ENCODE data around the gene TRPM5.

The TRPM5 gene

DNA sequence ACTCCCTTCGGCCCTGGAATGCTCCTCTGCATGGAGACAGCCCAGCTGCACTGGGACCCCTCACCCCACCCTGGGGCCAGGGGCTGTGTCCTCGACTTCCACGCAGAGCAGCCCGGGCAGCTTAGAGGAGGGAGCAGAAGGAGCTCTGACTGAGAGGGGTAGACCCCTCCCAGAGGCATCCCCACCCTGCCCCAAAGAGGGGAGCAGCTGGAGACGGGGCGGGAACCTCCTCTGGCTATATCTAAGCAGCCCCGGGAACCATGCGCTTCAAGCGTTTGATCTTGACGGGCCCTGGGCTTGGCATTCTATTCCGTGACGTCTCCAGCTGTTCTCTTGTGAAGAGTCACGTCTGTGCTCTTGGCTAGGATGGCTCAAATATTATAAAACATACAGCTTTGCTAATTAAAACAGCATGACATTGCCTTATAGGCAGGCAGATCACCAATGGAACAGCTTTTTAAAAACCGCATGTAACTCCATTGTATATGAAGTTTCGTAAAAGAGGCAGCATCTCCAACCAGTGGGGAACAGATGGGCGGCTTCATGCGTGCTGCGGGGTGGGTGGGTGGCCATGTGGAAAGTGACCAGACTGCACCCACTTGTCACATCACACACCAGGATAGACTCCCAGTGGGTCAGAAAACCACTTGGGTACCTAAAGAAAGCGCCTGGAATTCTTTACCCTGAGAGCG lies 8.2 kb upstream of the TRPM5 start:
- DNase-seq = no peak

DNA sequence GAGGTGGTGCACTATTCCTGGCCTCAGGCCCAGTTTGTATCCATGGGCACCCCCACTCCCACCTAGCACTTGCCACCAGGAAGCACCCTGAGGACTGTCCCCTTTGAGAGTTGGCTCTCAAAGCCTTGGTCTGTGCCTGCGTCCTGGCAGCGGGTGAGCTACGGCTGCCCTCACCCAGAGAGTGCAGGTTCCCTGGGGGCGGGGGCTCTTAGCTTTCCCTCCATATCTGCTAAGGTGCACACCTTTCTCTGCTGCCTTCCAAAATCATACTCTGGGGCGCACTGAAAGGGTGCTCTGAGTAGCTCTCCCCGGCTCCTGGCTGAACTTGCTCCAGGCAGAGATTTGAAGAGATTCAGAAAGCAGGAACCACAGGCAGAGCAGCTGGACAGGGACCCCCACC lies 7.6 kb upstream of the TRPM5 start:
- no peak for DNase-seq

DNA sequence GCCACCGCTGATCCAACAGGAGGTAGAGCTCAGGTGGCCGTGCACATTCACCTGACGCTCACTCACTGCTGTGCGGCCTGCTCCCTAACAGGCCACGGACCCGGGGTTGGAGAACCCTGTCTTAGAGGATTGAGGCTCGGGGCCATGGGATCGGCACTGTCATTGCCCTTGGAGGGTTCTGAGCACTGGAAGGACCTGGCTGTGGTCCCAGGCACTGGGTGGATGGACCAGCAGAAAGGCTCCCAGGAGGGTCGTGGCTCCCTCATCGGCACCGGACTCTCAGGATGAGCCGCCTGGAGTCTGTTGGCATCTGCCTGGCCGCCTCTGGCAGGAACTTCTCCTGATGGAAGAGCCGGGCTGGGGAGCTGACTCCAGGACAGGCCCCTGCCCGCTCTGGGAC lies 7.0 kb upstream of the TRPM5 start:
- no peak for DNase-seq

DNA sequence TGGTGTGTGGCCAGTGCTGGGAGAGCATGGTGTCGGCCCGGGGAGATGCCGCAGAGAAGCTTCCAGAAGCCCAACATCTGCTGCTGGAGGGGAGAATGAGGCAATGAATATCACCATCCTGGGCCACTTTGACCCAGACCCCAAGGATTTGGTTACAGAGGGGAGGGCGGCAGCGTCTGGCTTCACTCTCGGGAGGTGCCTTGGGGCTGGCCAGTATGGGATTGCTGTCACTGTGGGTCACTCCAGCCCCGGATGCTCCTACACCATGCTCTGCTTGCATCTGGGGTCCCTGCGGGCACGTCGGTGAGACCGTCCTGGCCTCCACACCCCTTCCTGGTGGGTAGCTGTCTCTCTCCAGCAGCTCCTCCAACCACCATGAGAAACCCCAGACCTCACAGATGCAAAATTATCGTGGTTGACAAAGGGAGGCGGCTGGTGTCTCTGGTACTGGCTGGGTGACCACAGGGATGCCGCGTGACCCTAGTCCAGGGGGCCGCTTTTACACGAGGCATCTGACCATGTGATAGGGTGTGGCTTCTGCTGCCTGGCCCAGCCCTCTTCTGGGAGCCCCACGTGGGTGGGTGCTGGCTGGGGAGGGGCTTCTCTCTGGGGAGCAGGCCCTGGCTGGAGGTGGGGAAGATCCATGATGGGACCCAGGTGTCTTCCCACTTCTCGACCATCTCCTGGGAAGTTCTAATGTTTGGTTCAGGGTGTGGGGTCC lies 6.2 kb upstream of the TRPM5 start:
- DNase-seq = no peak

DNA sequence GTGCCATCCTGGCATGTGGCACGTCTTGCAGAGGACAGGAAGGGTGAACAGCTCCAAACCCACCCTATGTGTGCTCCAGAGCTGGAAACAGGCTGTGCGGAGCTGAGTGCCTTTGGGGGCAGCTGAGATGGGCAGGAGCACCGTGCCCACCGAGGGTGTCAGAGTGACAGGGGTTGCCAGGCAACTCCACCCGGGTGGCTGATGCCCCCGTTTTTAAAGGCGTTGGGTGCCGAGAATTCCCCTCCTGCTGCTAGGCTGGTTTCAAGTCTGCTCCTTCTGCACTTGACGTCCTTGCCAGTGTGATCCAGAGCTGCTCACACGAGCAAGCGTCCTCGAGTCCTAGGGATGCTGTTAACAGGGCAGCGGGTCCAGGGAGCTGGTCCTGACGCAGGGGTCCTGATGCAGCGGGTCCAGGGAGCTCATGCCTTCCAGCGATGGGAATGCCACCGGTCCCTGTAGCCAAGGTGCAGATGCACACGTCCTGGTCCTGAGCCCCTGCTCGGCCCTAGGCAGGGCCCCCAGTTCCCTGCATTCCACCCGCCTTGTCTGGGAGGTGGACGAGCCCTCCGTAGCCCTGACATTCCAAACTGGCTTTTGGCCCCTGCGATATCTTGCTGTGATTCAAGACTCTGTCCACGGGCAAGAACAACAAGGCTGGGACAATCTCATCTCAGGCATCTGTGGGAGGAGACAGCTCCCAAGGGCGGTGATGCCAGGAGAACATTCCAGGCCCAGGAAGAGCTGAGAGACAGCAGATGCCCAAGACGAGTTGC lies 5.4 kb upstream of the TRPM5 start:
- no peak for DNase-seq

DNA sequence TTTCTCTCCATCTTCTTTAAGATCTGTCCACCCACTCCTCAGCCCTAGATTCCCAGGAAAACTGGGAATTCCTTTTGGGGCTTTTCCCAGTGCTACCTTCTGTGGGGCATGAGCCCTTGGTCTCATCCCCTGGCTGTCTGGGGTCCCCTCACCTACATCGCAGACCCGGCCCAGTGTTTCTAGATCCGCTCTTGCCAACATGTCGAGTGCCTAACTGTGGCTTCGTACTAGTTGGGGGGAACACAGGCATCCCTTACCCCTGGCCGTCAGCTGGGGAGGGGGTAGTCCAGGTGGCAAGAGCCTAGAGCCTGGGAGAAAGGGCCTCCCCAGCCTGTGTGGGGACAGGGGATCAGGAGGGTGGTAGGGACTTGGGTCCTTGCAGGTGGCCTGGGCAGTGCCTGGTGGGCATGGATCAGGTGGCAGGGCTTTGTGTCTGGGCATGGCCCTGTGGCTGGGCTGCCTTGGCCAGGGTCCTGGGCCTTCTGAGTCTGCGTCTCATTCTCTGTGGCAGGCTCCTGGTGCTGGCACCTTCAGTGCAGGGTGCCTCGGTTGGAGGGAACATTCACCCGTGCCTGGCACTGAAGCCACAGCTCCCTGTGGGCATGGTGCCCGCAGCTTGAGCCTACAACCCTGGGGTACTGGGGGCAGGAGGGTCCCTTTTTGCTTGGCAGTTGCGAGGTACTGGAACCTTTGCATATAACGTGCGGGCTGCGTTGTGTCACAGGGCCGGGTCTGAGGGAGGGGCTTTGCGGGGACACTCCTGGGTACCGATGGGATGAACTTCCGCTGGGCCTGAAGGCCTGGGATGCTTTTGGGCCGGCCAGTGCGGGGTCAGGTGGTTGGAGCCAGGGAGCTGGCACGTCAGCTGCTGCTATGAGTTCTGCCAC lies 4.6 kb upstream of the TRPM5 start:
- DNase-seq = no peak

DNA sequence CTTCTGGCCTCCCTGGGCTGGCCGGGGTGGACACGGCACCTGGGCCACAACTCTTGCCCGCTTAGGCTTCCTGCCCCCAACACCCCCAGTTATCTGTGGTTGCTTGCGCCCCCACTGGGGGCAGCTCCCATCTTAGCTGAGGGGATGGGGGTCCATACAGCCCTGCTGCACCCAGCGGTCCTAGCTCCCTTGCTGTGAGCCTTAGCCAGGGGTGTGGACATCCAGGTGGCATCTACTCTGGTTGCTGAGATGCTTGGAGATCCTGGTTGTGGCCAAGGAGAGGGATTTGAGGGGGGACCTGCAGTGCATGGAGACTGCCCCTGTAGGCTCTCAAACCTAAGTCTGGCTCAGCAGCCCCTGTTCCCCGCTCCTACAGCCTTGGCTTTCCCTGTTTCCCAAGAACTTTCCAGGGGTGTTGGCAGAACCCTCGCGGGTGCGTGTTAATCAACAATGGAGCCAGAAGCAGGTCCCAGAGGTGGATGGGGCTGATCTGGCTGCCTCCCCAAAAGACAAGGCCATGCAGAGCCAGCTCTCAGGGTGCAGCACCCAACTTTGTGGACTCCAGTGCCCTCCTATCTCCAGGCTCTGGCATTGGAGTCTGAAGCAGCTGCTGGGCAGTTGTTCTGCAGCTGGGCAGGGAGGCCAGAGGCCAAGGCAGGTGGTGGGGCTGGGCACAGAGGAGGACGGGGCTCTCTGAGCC lies 3.8 kb upstream of the TRPM5 start:
- no peak for DNase-seq

DNA sequence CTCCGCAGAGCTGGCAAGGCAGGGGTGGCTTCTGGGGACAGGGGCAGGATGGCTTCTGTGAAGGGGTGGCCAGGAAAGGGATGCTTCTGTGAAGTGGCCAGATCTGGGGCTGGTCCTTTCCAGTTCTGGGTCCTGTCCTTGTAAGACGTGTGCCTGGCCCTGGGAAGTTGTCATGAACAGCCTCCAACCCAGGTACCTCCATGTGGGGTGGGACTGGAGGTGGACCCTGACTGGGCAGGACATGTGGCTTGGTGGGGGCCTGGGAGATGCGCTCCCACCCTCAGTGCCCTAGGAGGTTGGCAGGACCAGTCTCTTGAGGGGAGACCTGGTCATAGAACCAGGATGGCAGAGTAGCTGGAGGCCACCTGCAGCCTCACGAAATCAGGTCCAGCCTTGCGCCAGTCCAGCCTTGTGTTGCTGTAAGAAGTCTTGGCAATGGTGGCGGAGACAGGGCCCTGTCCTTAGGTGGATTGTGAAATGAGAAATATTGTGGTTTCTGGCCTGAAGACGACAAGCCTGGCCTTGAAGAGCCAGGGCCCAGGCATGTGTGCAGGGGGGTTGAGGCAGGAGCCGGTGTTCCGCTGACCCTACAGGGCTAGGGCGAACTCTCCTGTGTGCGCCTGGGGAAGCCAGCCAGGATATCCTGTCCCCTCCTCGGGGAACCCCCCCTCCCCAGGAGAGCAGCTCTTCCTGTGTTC lies 3.1 kb upstream of the TRPM5 start:
- no peak for DNase-seq

DNA sequence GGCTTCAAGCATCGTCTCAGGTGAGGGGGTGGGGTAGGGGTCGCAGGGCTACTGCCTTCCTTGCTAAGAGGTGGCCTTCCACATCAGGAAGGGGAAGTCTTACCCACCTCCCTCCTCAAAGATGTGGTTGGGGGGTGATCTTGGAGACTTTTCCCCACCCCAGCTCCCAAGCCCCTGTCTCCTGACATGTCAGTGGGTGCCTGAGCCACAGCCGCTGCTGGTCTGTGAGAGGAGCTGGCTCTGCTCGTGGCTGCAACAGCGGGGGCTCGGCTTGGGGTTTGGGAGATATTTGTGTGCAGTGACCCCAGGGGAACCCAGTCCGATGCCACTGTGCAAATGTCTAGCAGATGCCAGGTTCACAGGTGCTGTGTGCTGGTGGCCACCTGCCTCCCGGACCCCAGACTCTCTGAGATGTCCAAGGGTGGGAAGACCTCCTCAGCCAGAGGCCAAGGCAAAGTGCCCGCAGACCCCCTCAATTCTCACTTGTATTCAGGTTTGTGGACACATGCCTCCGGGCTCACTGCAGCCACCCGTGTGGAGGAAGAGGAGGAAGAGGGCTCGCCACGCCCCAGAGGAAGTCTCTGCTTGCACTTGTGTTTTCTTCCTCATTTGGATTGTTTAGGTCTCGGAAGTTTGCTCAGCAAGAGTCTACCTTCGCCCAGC lies 2.4 kb upstream of the TRPM5 start:
- no peak for DNase-seq

DNA sequence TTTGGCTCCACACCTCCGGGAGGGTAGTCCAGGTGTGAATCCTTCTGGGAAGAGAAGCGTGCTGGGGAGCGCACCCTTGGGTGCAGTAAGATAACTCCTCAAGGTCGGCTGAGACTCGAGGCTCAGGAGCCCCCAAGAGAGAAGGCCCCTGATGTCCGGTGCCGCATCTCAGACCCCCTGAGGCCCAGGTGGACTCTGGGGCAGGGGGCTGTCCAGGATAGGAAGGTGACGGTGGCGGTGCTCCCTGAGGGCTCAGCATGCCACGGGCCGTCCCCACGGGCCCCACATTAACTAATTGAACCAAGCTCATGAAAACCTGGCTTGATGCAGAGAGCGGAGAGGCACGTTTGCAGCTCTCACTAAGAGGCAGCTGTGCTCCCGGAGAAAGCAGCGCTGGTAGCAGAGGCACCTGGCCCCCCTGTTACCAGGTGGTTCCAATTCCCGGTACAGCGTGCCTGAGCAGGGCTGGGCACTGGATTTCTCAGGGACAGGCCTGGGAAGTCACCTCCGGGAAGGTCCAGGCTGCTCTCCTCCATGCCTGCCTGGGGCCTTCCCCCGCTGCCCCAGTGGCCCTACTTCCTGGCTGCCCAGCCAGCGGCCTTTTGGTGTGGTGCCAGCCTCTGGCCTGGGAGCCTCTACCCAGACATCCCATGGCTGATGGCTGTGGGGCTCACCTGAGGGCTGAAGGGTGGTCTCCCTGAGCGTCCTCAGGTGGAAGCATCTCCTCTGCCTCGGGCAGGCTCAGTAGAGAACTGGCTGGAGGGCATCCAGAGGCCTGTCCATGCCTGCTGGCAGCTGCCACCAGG lies 1.6 kb upstream of the TRPM5 start:
- no peak for DNase-seq

DNA sequence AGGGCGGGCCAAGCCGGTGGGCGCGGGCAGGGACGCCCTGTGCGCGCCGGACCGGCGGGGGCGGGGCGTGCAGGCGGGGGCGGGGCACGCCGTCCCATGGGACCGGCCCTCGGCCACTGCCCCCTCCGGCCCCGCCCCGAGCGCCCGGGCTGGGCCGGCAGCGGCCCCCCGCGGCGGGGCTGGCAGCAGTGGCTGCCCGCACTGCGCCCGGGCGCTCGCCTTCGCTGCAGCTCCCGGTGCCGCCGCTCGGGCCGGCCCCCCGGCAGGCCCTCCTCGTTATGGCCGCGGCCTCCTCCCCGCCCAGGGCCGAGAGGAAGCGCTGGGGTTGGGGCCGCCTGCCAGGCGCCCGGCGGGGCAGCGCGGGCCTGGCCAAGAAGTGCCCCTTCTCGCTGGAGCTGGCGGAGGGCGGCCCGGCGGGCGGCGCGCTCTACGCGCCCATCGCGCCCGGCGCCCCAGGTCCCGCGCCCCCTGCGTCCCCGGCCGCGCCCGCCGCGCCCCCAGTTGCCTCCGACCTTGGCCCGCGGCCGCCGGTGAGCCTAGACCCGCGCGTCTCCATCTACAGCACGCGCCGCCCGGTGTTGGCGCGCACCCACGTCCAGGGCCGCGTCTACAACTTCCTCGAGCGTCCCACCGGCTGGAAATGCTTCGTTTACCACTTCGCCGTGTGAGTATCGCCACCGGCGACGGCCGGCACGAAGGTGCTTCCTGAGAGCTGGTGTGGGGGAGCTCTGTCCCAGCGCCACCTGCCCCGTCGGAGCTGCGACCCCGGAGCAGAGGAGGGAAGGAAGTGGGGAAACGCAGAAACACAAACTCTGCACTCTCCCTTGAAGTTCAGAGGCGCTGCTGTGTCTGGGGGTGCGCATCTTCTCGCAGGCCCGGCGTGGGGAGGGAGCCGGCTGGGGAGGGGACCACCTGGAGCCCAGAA lies 769 bp upstream of the TRPM5 start, which contains the start of gene KCNQ1:
TSS of gene KCNQ1 (plus strand) at position 188 of the 925 bp plus-strand sequence. CDS start at position 279, 91 bp downstream.
- DNase-seq = no peak

DNA sequence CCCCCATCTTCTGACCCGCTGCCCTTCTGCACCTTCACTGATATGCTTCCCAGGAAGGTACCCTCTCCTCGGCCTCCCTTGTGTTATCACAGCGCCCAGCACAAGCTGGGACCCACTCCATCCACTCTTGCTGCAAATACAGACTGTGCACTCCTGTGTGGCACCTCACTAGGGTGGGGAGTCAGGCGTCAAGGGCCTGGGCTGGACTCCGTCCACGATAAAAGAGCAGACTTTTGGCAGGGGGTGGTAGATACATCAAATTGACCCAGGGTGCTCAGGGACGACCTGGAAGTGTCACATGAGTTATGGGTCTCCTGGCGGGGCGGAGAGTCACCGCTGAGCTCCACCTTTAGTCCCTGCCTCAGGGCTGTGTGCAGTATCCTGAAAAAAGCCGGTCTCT lies 908 bp downstream of the TRPM5 start:
- DNase-seq = no peak

DNA sequence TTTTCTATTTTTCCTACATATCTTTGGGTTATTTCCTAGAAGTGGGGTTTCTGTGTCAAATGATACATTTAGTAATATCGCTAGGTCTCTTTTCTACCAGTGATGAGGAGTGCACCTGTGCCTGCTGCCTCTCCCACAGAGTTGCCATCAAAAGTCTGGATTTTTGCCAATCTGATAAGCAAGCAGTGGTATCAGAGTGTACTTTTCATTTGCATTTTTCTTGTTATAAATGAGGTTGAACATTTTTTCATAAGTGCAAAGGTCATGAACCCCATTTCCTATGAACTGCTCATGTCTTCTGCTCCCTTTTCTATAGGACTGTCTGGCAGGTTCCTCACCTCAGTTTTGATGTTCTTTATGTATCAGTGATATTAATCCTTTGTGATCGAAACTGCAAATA lies 1.7 kb downstream of the TRPM5 start:
- DNase-seq = no peak

DNA sequence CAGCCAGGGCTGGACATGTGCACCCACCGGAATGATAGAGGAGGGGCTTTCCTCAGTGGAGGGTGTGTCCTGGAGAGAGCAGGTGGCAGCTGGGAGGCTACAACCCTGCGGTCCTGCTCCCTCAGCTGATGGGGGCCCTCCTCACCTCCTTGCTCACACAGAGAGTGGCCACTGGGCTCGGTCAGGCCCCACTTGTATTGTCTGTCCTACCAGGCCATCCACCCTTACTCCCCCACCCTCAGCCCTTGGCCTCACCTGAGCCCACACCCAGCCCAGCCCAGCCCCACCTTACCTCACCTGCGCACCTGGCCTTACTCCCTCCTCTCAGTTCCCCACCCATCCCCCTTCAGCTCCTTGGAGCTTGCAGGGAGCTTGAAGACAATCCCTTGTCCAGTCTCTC lies 3.1 kb downstream of the TRPM5 start:
- no peak for DNase-seq

DNA sequence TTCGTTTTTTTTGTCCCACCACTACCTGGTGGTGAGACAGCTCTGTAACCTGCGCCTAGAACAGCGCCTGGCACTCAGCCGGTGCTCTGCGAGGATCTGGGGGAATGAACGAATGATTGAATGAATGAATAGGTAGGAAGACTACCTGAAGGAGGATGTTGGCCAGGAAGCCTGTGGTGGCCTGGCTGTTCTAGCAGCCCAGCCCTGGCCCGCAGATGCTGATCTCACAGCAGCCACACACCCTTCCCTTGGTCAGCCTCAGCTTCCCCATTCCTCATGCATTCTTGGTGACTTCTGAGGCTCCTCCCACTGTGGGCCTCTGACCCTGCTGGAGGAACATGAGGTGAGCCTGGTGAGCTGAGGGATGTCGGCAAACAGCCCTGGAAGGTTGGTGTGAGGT lies 3.7 kb downstream of the TRPM5 start:
- DNase-seq = no peak

DNA sequence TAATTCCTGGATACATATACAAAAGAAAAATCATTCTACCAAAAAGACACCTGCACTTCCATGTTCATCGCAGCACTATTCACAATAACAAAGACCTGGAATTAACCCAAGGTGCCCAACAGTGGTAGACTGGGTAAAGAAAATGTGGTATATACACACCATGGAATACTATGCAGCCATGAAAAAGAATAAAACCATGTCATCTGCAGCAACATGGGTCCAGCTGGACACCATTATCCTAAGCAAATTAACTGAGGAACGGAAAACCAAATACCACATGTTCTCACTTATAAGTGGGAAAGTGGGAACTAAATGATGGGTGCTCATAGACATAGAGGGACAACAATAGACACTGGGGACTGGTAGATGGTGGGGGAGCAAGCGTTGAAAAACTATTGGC lies 4.5 kb downstream of the TRPM5 start:
- no peak for DNase-seq

DNA sequence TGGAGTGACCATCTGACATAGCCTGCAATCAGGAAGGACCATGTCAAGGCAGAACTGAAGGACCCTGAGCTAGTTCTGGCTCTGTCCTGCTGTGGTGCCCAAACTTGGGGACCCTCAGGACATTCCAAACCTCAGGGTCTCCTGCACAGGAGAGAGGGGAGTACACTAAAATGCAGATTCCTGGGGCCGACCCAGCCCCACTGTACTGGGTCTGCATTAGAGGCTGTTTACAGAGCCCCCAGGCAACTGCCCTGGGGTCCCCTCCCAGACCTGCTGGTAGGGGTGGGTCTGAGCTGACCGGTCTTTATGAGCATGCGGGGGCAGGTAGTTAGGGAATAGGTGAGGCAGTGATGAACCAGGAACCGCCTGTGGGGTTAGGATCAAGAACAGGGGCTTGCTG lies 6.8 kb downstream of the TRPM5 start:
- DNase-seq = no peak

DNA sequence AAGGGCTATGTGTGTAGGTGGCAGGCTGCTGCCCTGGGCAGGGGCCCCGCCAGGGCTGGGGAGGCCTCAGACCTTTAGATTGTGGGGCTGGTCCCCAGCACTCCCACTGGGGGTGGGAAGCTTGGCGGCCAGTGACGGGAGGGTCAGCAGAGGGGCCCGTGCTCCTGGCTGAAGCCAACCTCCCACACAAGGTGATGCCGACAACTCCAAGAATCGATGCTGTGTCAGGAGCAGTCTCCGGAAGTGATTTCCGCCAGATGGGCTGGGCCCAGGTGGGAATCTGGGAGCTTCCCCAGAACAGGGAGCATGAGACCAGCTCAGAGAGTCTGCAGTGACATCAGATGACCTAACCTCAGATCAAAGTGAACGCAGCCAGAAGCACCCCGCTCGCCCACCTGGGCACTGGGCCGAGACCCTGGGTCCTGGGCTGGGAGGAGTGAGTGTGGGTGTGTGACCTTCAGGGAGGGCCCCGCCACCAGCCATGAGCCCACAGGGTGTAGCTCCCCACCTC lies 7.7 kb downstream of the TRPM5 start:
- no peak for DNase-seq

DNA sequence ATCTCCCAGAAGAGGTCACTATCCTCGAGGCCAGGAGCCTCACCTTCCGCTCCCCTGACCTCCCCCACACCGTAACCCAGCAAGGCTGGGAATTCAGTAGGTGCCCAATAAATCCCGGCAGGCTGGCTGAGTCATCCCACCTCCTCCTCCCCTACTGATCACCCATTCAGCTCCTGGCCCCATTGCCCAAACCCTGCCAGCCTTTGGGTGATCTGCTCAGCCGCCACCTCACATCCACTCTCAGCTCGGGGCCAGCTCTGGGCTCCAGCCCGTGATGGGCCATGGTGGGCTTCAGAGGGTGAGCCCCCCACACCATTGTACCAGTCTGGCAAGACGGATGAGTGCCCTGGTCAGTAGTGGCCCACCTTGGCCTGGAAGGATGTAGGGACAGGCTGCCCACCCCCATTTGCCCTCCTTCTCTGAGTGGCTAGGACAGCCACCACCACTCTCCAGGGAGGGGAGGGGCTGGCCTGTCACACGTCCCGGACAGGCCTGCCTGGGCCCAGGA lies 8.2 kb downstream of the TRPM5 start:
- no peak for DNase-seq
